Neural cell (in vitro differentiated cells): ENCODE measurements around the gene CDS1. TPM values are rescaled to one million over a fixed set of nuclear protein-coding genes. Genes with fewer than 3 reads are reported as not detected.
A peak's percentile ranks its signal among the peaks of the same experiment; 100 is the strongest.

ENCODE experiments used
- H2AFZ ChIP-seq: fragments of 200-600, 300-800 bp; sonication (generic), shearing (Covaris generic); 2 replicates; pipeline ENCODE4 v1.6.0; 2014; ENCODE audit warnings: low read depth, mild to moderate bottlenecking, antibody characterized with exemption, low read length, moderate library complexity
- H3F3A ChIP-seq: fragments of 200-600 bp; shearing (Covaris generic); 2 replicates; pipeline ENCODE4 v1.6.1; 2016; ENCODE audit warnings: mild to moderate bottlenecking, moderate library complexity, mixed read lengths, antibody characterized with exemption, low read length; ENCODE audit not compliant: insufficient read depth, poor library complexity, severe bottlenecking
- H3K27ac ChIP-seq: fragments of 200-600, 300-800 bp; sonication (generic), shearing (Covaris generic); 2 replicates; pipeline ENCODE4 v1.5.1; 2014; ENCODE audit warnings: mild to moderate bottlenecking, low read length, moderate library complexity
- H3K27me3 ChIP-seq: fragments of 300-800, 200-600 bp; sonication (generic), shearing (Covaris generic); 2 replicates; pipeline ENCODE4 v1.6.0; 2014; ENCODE audit warnings: mild to moderate bottlenecking, low read depth, low read length, moderate library complexity; ENCODE audit not compliant: insufficient read depth
- H3K36me3 ChIP-seq: fragments of 300-800, 200-600 bp; sonication (generic), shearing (Covaris generic); 2 replicates; pipeline ENCODE4 v1.5.1; 2014; ENCODE audit warnings: mild to moderate bottlenecking, antibody characterized with exemption, low read length, moderate library complexity; ENCODE audit not compliant: insufficient read depth
- H3K4me2 ChIP-seq: fragments of 300-800, 200-600 bp; sonication (generic), shearing (Covaris generic); 2 replicates; pipeline ENCODE4 v1.6.0; 2014; ENCODE audit warnings: mild to moderate bottlenecking, low read length
- H3K4me3 ChIP-seq: fragments of 300-800, 200-600 bp; sonication (generic), shearing (Covaris generic); 2 replicates; pipeline ENCODE4 v1.5.1; 2014; ENCODE audit warnings: mild to moderate bottlenecking, low read length, moderate library complexity
- H3K79me2 ChIP-seq: fragments of 200-600 bp; shearing (Covaris generic); replicated peaks from 2 replicates; pipeline ENCODE4 v1.6.0; 2014; ENCODE audit warnings: mild to moderate bottlenecking, low read length, moderate library complexity; ENCODE audit not compliant: insufficient read depth
- H3K9ac ChIP-seq: fragments of 300-800, 200-600 bp; sonication (generic), shearing (Covaris generic); 2 replicates; pipeline ENCODE4 v1.6.1; 2016; ENCODE audit warnings: mild to moderate bottlenecking, low read length, mixed read lengths
- H3K9me2 ChIP-seq: fragments of 200-600 bp; shearing (Covaris generic); 2 replicates; pipeline ENCODE4 v1.6.1; 2016; ENCODE audit warnings: mild to moderate bottlenecking, low read length, mixed read lengths; ENCODE audit not compliant: insufficient read depth
- H3K9me3 ChIP-seq: fragments of 200-600, 300-800 bp; sonication (generic), shearing (Covaris generic); 2 replicates; pipeline ENCODE4 v1.6.1; 2016; ENCODE audit warnings: mild to moderate bottlenecking, mixed run types, low read length, moderate library complexity, mixed read lengths
- H4K20me1 ChIP-seq: fragments of 200-600 bp; shearing (Covaris generic); 2 replicates; pipeline ENCODE4 v1.6.1; 2016; ENCODE audit warnings: mild to moderate bottlenecking, mixed run types; ENCODE audit not compliant: insufficient read depth
- EP300 ChIP-seq: fragments of 450-650 bp; conservative IDR thresholded peaks from 2 replicates; pipeline ENCODE4 v1.6.1; 2014; ENCODE audit warnings: antibody characterized with exemption, mild to moderate bottlenecking, moderate library complexity; ENCODE audit not compliant: poor library complexity, severe bottlenecking
- EZH2 ChIP-seq: fragments of 200-600, 300-800 bp; shearing (Covaris generic), sonication (generic); IDR thresholded peaks from 2 replicates; pipeline ENCODE4 v1.6.1; 2014; ENCODE audit warnings: antibody characterized with exemption, low read length, borderline replicate concordance, mild to moderate bottlenecking; ENCODE audit not compliant: insufficient read depth, poor library complexity, severe bottlenecking
- MXI1 ChIP-seq: fragments of 450-650 bp; conservative IDR thresholded peaks from 2 replicates; pipeline ENCODE4 v1.6.1; 2014; ENCODE audit warnings: antibody characterized with exemption, mild to moderate bottlenecking; ENCODE audit not compliant: poor library complexity, severe bottlenecking
- POLR2AphosphoS5 ChIP-seq: IDR thresholded peaks from 2 replicates; pipeline ENCODE4 v1.6.1; 2012
- RAD21 ChIP-seq: fragments of 450-650 bp; conservative IDR thresholded peaks from 2 replicates; pipeline ENCODE4 v1.6.1; 2014; ENCODE audit warnings: antibody characterized with exemption, mild to moderate bottlenecking, moderate library complexity
- REST ChIP-seq: IDR thresholded peaks from 2 replicates; pipeline ENCODE4 v1.6.1; 2012; ENCODE audit warnings: borderline replicate concordance
- SMC3 ChIP-seq: fragments of 450-650 bp; conservative IDR thresholded peaks from 2 replicates; pipeline ENCODE4 v1.6.1; 2014; ENCODE audit warnings: antibody characterized with exemption, mild to moderate bottlenecking, moderate library complexity; ENCODE audit not compliant: poor library complexity
- TAF1 ChIP-seq: IDR thresholded peaks from 2 replicates; pipeline ENCODE4 v1.6.1; 2012; ENCODE audit warnings: low read depth
- polyA minus RNA-seq: library from RNA; depleted of rRNA, polyadenylated mRNA; stranded (reverse); fragments of >200 nt; gene quantifications from 2 replicates; pipeline ENCODE4 v1.2.3, GENCODE V29; 2014
- polyA plus RNA-seq: library from polyadenylated mRNA; depleted of rRNA; stranded (reverse); fragments of >200 nt; gene quantifications from 2 replicates; pipeline ENCODE4 v1.2.3, GENCODE V29; 2014
- TF ChIP-seq, protein P1 (sequence below): fragments of 450-650 bp; IDR thresholded peaks from 2 replicates; pipeline ENCODE4 v1.5.1; 2014; ENCODE audit warnings: antibody characterized with exemption, mild to moderate bottlenecking, moderate library complexity; ENCODE audit not compliant: poor library complexity, severe bottlenecking

The CDS1 gene
- polyA plus RNA-seq: 5.2 and 6.1 TPM in 2 replicates
- polyA minus RNA-seq: 9.7 and 10.0 TPM in 2 replicates

- peak within 1 kb of the TSS; percentile 28 for H3K27ac ChIP-seq
- no peaks in the 10 kb centered on the region for H4K20me1 ChIP-seq
- H3K4me2 ChIP-seq: peak within 1 kb of the TSS; percentile 73
- no peak for TF ChIP-seq POLR2AphosphoS5
- TF ChIP-seq MXI1: peak; percentile 51
- no peak for TF ChIP-seq RAD21
- no peak for TF ChIP-seq EZH2
- TF ChIP-seq REST: no peak
- TF ChIP-seq, protein P1, sequence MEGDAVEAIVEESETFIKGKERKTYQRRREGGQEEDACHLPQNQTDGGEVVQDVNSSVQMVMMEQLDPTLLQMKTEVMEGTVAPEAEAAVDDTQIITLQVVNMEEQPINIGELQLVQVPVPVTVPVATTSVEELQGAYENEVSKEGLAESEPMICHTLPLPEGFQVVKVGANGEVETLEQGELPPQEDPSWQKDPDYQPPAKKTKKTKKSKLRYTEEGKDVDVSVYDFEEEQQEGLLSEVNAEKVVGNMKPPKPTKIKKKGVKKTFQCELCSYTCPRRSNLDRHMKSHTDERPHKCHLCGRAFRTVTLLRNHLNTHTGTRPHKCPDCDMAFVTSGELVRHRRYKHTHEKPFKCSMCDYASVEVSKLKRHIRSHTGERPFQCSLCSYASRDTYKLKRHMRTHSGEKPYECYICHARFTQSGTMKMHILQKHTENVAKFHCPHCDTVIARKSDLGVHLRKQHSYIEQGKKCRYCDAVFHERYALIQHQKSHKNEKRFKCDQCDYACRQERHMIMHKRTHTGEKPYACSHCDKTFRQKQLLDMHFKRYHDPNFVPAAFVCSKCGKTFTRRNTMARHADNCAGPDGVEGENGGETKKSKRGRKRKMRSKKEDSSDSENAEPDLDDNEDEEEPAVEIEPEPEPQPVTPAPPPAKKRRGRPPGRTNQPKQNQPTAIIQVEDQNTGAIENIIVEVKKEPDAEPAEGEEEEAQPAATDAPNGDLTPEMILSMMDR: no peak
- no peak for TF ChIP-seq TAF1
- no peak for TF ChIP-seq EP300
- H3K36me3 ChIP-seq: no peaks in the 10 kb centered on the region
- no peaks in the 10 kb centered on the region for H3K9me2 ChIP-seq
- peaks cover 46% of the 10 kb centered on the region for H3K27me3 ChIP-seq
- H3F3A ChIP-seq: no peaks in the 10 kb centered on the region
- H2AFZ ChIP-seq: peak within 1 kb of the TSS; percentile 74
- H3K9me3 ChIP-seq: no peaks in the 10 kb centered on the region
- no peaks in the 10 kb centered on the region for H3K79me2 ChIP-seq
- peak within 1 kb of the TSS; percentile 78 for H3K9ac ChIP-seq
- peak within 1 kb of the TSS; percentile 92 for H3K4me3 ChIP-seq
These were observed at the start of gene CDS1 for GRCh38 chr4:84582988-84583875. CDS1 (plus strand) TSS chr4:84583127; CDS start chr4:84583402, 275 bp downstream.

DNA sequence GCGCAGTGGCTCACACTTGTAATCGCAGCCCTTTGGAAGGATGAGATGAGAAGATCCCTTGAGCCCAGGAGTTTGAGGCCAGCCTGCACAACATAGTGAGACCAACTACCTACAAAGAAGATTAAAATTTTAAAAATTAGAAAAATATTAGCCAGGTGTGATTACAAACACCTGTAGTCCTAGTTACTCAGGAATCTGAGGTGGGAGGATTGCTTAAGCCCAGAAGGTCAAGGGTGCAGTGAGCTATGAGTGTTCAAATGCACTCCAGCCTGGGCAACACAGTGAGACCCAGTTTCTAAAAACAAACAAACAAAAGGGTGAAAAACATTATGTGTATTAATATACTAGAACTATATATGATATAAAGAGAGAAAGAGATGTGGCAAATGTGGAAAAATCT is 47.0 kb upstream of the CDS1 start:
- Histone ChIP-seq H4K20me1 (no peaks in the 10 kb centered on the region), H3K79me2 (no peaks in the 10 kb centered on the region), H3K9ac (no peak overlapping the region), H3K4me2 (no peak overlapping the region), H3K27ac (no peak overlapping the region), H3F3A (no peaks in the 10 kb centered on the region), H2AFZ (no peak overlapping the region), H3K9me2 (no peaks in the 10 kb centered on the region), H3K4me3 (no peak overlapping the region), H3K36me3 (no peaks in the 10 kb centered on the region), H3K9me3 (no peaks in the 10 kb centered on the region), H3K27me3 (no peaks in the 10 kb centered on the region)
- TF ChIP-seq POLR2AphosphoS5: no peak
- no peak for TF ChIP-seq REST
- TF ChIP-seq EZH2: no peak
- no peak for TF ChIP-seq SMC3
- no peak for TF ChIP-seq RAD21
- TF ChIP-seq, protein P1: no peak
- no peak for TF ChIP-seq EP300
- TF ChIP-seq TAF1: no peak
- no peak for TF ChIP-seq MXI1
